ENCODE results near the gene PTGDS. TPM values are rescaled to one million over a fixed set of nuclear protein-coding genes. Genes with fewer than 3 reads are reported as not detected.

The PTGDS gene
- total RNA-seq, 1 donor from 2014 or later = 477 TPM

DNA sequence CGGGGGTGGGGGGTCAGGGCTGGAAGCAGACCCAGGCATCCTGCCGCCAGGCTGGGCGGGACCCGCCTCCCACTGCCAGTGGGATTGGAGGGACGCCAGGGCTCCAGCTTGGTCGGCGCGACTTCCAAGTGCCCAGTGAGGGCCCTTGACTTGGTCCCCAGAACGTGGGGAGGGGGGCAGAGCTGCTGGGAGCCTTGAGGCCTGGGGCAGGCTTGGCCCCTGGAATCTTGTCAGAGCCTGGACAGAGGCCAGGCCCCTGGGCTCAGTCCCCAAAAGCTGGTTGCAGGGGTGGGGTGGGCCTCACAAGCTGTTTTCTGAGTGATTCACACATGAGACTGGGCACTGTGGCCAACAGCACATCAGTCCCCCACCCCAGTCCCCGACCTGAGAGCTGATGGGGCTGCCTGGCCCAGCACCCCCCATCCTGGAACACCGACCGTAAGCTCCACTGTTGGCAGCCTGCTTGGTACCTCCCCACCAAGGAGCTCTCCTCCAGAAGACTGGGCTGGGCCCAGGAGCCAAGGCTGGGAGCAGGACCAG is 18.5 kb downstream of the PTGDS start:
- TF ChIP-seq, protein P1, sequence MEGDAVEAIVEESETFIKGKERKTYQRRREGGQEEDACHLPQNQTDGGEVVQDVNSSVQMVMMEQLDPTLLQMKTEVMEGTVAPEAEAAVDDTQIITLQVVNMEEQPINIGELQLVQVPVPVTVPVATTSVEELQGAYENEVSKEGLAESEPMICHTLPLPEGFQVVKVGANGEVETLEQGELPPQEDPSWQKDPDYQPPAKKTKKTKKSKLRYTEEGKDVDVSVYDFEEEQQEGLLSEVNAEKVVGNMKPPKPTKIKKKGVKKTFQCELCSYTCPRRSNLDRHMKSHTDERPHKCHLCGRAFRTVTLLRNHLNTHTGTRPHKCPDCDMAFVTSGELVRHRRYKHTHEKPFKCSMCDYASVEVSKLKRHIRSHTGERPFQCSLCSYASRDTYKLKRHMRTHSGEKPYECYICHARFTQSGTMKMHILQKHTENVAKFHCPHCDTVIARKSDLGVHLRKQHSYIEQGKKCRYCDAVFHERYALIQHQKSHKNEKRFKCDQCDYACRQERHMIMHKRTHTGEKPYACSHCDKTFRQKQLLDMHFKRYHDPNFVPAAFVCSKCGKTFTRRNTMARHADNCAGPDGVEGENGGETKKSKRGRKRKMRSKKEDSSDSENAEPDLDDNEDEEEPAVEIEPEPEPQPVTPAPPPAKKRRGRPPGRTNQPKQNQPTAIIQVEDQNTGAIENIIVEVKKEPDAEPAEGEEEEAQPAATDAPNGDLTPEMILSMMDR (IDR thresholded peaks at IDR 0.05) = no peak
- Histone ChIP-seq H3K36me3 (peaks cover 13% of the 10 kb centered on the region), H3K27me3 (no peaks in the 10 kb centered on the region), H3K4me3 (peak overlapping the region; percentile 46), H3K27ac (peak overlapping the region; percentile 80), H3K9me3 (no peaks in the 10 kb centered on the region), H3K4me1 (peaks cover 63% of the 10 kb centered on the region)
- intact Hi-C loops (cut with DNase I) = no loop called here
- DNase-seq = peak; percentile 93
- ATAC-seq = peak; percentile 36

DNA sequence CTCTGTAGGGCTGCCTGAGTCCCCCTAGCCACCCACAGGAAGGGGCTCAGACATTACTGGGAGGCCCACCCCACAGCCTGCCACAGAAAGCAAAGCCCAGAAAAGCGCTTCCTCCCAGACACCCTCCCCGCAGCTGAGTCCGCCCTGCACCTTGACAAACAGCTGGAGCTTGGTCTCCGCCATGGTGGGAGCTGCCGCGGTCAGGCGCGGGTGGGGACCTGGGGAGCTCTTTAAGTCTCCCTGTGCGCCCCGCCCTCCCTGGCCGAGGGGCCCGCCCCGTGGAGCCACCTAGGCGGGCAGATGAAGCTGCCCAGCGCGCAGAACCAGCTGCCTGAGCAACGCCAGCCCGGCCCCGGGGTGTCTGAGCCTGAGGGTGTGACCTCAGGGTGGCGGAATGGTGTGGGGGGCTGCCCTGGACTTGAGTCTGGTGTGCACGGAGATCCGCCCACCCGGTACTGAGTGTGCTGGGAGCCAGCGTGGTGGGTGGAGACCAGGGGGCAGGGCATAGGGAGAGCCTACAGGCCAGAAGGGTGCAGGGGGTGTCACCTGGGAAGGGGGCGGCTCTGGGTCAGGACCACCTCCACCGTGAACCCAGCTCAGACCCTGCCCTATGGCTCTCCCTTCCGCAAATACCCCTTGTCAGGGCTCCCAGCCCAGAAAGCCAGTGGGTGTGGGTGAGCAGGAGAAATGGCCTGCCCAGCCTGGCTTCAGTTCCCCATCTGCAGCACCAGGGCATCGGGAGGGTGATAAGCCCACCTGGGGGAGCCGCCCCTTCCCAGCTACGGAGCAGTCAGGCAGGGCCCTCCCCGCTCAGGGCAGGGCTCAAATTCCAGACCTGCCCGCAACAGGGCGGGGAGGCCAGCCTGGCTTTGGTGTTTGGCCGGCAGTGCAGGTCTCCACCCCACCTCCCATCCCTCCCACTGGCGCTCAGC is 19.3 kb downstream of the PTGDS start, which contains the start of gene CLIC3:
Gene CLIC3 (minus strand): TSS at position 208 of the 932 bp plus-strand sequence. CDS start 25 bp downstream, at position 183.
- DNase-seq (peak; percentile 90), ATAC-seq (peak; percentile 51)
- TF ChIP-seq, protein P1 (IDR thresholded peaks at IDR 0.05) = no peak
- H3K27me3 ChIP-seq = no peaks in the 10 kb centered on the region
- peaks cover 13% of the 10 kb centered on the region for H3K36me3 ChIP-seq
- H3K27ac ChIP-seq = peak within 1 kb of the TSS; percentile 80
- H3K4me1 ChIP-seq = peaks cover 63% of the 10 kb centered on the region
- H3K4me3 ChIP-seq = peak within 1 kb of the TSS; percentile 46
- H3K9me3 ChIP-seq = no peaks in the 10 kb centered on the region
- intact Hi-C loops (cut with DNase I) = no loop called here

DNA sequence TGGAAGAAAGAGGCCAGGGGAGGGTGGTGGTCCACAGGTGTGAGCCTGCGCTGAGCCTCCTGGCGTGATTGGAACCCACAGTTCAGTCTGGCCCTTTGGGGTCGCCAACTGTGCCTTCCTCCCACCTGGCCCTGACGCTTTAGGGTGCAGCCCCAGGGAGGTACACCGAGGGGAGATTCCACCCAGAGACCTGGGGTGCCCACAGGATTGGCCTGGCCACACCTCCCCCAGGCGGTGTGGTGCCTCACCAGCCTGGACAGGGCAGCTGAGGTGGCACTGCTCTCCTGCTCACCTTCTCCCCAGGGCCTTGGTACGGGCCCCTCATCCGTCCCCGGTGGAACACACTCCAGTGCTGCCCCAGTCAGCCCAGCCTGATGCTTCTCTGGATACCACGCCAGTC is 20.1 kb downstream of the PTGDS start:
- TF ChIP-seq, protein P1 (IDR thresholded peaks at IDR 0.05) = no peak
- peaks cover 63% of the 10 kb centered on the region for H3K4me1 ChIP-seq
- H3K27me3 ChIP-seq = no peaks in the 10 kb centered on the region
- DNase-seq (no peak), ATAC-seq (no peak)
- peaks cover 13% of the 10 kb centered on the region for H3K36me3 ChIP-seq
- H3K9me3 ChIP-seq = no peaks in the 10 kb centered on the region
- peak overlapping the region; percentile 46 for H3K4me3 ChIP-seq
- intact Hi-C loops (cut with DNase I) = no loop called here
- H3K27ac ChIP-seq = peak overlapping the region; percentile 80

DNA sequence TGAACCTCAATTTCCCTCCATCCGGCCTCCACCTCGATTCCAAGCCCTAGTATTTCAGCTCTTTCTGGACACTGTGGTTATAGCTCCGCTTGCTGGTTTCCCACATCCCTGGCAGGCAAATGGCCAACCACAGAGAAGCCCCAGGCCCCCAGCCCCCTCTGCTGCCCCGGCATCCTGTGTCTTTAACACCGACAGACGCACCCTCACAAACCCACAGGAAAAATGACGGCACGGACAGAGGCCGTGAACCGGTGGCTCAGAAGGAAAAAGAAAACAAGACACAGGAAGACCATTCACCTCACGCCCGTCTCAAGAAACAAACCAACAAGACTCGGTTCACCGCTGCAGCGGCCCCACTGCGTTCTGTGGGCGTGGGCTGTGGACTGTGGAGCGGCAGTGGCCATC is 20.5 kb downstream of the PTGDS start:
- DNase-seq = no peak
- peaks cover 61% of the 10 kb centered on the region for H3K4me1 ChIP-seq

DNA sequence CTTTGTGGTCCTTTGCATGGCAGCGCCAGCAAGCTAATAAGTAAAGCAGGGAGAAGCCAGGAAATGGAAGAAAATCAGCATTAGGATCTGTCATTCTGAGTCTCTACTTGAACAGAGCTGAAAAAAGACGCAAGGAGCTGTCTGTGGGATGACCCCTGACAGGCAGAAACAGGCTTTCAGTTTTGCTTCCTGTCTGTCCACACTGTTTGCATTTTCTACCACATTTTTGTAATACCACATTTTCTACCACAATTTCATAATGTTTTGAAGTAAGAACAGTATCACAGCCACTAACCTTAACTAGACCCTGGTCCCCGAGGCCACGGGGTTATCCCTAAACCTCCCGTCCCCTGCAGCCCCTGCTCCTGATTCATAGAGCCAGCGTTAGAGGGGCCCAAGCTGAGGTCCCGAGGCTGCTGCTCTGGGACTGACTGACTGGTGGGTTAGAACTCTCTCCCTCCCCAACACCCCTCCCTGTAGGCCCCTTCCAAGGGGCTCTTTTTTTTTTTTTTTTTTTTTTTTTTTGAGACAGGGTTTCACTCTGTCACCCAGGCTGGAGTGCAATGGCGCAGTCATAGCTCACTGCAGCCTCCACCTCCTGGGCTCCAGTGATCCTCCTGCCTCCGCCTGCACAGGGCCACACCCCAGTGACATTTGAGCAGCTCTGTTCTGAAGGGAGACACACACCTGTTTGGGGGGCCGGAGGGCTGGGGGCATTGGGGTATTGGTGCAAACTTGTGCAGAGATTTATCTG is 23.1 kb downstream of the PTGDS start:
- Histone ChIP-seq H3K27me3 (no peaks in the 10 kb centered on the region), H3K4me1 (peaks cover 40% of the 10 kb centered on the region), H3K9me3 (no peaks in the 10 kb centered on the region), H3K27ac (peak overlapping the region; percentile 71), H3K36me3 (no peaks in the 10 kb centered on the region), H3K4me3 (no peak overlapping the region)
- TF ChIP-seq, protein P1 (IDR thresholded peaks at IDR 0.05) = no peak
- no peak for DNase-seq
- peak; percentile 8 for ATAC-seq
- intact Hi-C loops (cut with DNase I) = no loop called here

More for the DNA sequence above, 20.5 kb downstream of the PTGDS start:
- no peaks in the 10 kb centered on the region for H3K27me3 ChIP-seq
- H3K27ac ChIP-seq = peak overlapping the region; percentile 80
- H3K4me3 ChIP-seq = no peak overlapping the region
- TF ChIP-seq, protein P1 (IDR thresholded peaks at IDR 0.05) = peak; percentile 8
- no peak for ATAC-seq
- intact Hi-C loops (cut with DNase I) = no loop called here
- peaks cover 13% of the 10 kb centered on the region for H3K36me3 ChIP-seq
- H3K9me3 ChIP-seq = no peaks in the 10 kb centered on the region

All from upper lobe of right lung (tissue), 1 donor.